A549 treated with dexamethasone at 1 μM for 4 hours (cell line): ENCODE measurements around the gene CMTM4. TPM values are rescaled to one million over a fixed set of nuclear protein-coding genes. Genes with fewer than 3 reads are reported as not detected.

ENCODE experiments used
- total RNA-seq: library from RNA; stranded (reverse); fragments of 200-300 nt; extraction: Qiagen RNA extraction; gene quantifications from 5 replicates; pipeline ENCODE4 v1.2.3, GENCODE V29; 2022

The CMTM4 gene
- total RNA-seq: 23.2 to 39.8 TPM (median 36.7 TPM) in 5 replicates

DNA sequence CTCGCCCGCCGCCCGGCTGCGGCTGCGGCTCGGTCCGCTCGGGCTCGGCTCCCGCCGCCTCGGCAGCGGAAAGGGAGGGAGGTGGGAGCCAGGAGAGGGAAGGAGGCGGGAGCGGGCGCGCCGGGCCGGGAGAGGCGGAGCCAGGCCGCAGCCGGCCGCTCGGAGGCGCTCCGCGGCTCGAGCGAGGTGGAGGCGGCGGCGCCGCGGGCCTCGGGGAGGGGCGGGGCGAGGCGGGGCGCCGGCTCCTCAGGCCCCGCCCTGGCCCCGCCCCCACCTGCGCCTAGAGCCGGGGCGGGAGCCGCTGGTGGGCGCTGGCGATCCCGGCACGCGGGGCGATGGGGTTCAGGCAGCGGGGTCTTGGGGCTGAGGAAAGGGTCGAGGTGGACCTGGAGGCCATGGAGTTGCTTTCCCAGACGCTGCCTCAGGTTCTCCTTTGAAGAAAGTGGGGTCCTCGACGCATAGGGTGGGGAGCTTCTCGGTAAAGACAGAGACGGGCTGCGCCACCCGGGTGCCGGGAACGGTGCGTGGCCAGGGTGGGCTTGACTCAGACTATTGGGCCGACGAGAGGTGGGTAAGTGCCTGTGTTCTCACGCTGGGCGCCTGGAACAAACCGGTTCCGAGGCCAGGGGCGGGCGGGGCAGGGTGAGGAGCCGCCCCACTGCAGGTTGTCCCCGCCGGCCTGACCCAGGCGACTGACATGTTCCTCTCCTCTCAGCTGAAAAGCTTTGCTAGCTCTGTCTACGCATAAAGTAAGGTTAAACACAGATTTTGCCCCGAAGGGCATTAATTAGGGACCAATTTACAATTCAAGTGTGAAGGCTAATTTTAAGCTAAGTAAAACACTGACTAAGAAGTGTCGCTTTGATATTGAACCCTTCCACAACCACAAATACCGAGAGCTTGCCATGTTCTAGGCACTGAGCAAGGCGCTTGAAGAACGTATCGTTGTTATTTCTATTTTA lies at the start of gene CMTM4:
Gene CMTM4 (minus strand): TSS at position 75 of the 962 bp plus-strand sequence. CDS start 218 bp downstream, outside the sequence.

DNA sequence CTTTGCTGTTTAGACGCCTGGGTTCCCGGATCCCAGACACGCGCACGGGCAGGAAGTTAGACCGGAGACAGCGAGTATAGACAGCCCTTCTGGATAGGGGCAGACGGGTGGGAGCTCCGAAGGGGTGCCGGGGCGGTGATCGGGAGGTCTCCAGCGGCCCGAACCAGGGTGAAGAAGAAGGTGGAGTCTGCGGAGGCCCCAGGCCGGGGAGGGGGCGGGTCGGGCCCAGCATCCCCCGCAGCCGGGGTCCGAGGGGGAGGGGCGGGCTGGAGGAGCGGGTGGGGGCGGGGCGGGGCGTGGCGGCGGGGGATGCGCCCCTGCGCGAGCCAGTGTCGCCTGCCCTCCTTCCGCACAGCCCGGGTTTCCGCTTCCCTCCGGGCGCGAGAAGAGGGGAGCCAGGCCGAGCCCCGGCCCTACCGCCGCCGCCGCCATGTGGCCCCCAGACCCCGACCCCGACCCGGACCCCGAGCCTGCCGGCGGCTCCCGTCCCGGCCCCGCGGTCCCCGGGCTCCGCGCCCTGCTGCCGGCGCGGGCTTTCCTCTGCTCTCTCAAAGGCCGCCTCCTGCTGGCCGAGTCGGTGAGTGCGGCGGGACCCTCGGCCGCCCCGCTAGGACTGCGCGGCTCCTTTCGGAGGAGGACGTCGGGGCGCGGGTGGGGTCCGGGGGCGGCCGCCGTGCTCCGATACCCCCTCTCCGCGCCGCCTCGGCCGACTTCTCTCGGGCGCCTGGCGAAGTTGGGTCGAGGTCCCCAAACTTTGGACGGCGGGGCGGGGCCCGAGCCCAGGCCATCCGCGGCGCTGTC lies 92.0 kb downstream of the CMTM4 start, which contains the start of gene CMTM3:
Gene CMTM3 (plus strand): TSS at position 329 of the 801 bp plus-strand sequence. CDS start 102 bp downstream, at position 431.

DNA sequence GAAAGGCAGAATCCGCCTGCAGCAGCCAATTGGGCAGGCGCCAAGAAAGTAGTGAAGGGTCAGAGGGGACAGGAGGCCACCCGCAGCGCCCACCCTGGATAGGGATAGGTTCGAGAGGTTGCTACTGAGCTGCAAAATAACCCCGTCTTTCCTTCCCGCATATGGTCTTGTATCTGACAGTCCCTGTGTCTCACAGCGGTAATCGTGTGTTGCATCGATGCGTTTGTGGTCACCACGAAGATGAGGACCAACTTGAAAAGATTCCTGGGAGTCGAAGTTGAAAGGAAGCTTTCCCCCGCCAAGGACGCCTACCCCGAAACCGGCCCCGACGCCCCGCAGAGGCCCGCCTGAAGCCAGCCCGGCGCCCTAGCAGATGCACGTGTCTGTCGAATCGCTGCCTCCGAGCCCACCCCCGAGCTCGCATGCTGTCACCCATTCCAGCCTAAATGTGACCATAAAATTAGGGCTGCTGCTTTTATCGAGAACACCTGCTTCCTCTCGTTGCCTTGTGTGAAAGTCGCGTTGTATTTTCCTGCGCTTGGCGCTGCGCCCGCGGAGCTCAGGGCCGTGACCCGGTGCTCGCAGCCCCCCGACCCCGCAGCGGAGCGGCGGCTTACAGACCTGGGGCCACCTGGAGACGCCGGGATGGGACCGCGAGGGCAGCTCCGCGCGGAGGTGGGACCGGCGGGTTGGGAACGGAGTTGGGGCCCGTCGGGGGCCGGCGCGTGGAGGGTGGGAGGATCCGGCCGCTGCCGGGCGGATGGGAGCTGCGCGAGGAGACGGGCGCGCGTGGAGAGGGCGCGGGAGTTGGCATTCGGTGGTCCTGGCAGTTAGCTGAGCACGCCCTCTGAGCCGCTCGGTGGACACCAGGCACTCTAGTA lies 117.7 kb downstream of the CMTM4 start, which contains the start of gene CMTM2:
Gene CMTM2 (plus strand): TSS at position 813 of the 881 bp plus-strand sequence. CDS start 145 bp downstream, outside the sequence.

DNA sequence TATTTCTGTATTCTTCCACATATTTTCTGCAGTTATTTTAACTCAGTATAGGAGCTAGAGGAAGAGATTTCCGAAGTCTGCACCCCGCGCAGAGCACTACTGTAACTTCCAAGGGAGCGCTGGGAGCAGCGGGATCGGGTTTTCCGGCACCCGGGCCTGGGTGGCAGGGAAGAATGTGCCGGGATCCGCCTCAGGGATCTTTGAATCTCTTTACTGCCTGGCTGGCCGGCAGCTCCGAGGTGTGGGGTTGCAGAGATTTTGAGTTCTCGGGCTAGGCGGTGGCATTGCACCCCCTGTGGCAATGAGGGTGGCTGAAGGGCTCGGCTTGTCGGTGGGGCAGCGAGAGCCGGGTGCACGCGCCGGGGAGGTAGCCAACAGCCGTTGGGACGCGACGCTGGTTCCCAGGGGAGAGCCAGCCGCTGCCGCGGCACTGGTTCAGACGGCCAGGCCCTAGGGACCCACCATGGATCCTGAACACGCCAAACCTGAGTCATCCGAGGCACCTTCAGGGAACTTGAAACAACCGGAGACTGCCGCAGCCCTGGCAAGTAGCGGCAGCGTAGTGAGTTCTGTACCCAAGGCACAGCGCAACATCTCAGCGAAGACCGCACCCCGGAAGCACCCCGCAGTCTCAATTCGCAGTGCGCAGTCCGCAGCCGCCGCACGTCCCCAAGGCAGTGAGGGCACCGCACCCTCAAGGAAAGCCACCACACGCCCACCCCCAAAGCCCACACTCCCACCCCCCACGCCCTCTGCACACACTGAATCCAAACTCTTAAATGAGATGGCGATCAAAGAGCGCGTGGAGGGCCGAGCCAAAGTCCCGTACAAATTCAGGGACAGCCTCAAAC lies 130.3 kb downstream of the CMTM4 start, which contains the start of gene CMTM1:
Gene CMTM1 (plus strand): TSS at position 389 of the 851 bp plus-strand sequence. CDS start 75 bp downstream, at position 464.

Other genes with a start within 250 kb of the CMTM4 start
- 18.6 to 24.3 TPM (median 20.9 TPM) in 5 replicates for gene TK2, start 146.6 kb downstream of the CMTM4 start, total RNA-seq
- 61.6 to 69.7 TPM (median 66.1 TPM) in 5 replicates for gene CKLF, start 144.2 kb downstream of the CMTM4 start, total RNA-seq
- gene CMTM1, start 130.3 kb downstream of the CMTM4 start, total RNA-seq: 0.76 to 2.1 TPM (median 1.4 TPM) in 5 replicates
- gene CMTM2, start 117.3 kb downstream of the CMTM4 start, total RNA-seq: not detected in 5 replicates
- 92.9 to 113 TPM (median 102 TPM) in 5 replicates for gene CMTM3, start 92.0 kb downstream of the CMTM4 start, total RNA-seq
- gene DYNC1LI2, start 54.9 kb upstream of the CMTM4 start, total RNA-seq: 41.5 to 57.9 TPM (median 49.8 TPM) in 5 replicates
- gene TERB1, start 104.8 kb upstream of the CMTM4 start, total RNA-seq: 0.05 to 0.08 TPM (median 0.07 TPM) in 3 of 5 replicates, not detected in the others
- 62.4 to 66.4 TPM (median 65.8 TPM) in 5 replicates for gene NAE1, start 134.2 kb upstream of the CMTM4 start, total RNA-seq
- gene CA7, start 147.7 kb upstream of the CMTM4 start, total RNA-seq: 0.08 TPM in 1 of 5 replicates, not detected in the others
- 5.2 to 9.7 TPM (median 7.0 TPM) in 5 replicates for gene PDP2, start 183.8 kb upstream of the CMTM4 start, total RNA-seq
- gene CDH16, start 222.1 kb upstream of the CMTM4 start, total RNA-seq: 7.7 to 11.6 TPM (median 9.9 TPM) in 5 replicates
- 64.4 to 86.4 TPM (median 77.1 TPM) in 5 replicates for gene RRAD, start 228.8 kb upstream of the CMTM4 start, total RNA-seq
- gene CIAO2B, start 237.7 kb upstream of the CMTM4 start, total RNA-seq: 146 to 179 TPM (median 172 TPM) in 5 replicates
- 31.4 to 42.9 TPM (median 38.4 TPM) in 5 replicates for gene CES2, start 238.8 kb upstream of the CMTM4 start, total RNA-seq